22Rv1 (cell line): ENCODE measurements around the gene USP6NL.

Source experiments
- H3K27ac ChIP-seq: fragments of 450-650 bp; 2 replicates; pipeline ENCODE4 v1.5.1; 2017
- ZFX ChIP-seq: fragments of 450-650 bp; IDR thresholded peaks from 2 replicates; pipeline ENCODE4 v1.6.1; 2017; ENCODE audit warnings: antibody characterized with exemption, borderline replicate concordance
- TF ChIP-seq, protein P1 (sequence below): fragments of 450-650 bp; IDR thresholded peaks from 2 replicates; pipeline ENCODE4 v1.5.1; 2017; ENCODE audit warnings: mild to moderate bottlenecking

Gene USP6NL

DNA sequence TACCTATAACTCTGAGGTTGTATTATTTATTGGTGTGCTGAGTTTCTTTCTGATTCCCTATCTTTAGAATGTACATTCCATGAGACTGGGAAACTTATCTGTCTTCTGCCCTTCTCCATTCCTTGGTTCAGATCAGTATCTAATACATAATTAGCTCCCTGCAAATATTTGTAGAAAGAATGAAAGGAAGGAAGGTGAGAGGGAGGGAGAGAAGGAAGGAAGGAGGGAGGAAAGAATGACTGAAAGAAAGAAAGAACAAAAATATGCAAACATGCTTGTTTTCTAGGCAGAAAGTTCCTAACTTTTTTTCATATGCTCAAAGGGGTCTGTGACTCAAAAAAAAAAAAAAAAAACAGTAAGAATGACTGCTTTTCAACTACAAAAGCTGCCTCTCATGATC lies 3.9 kb upstream of the USP6NL start:
- no peak overlapping the region for H3K27ac ChIP-seq
- TF ChIP-seq ZFX = no peak
- TF ChIP-seq, protein P1, sequence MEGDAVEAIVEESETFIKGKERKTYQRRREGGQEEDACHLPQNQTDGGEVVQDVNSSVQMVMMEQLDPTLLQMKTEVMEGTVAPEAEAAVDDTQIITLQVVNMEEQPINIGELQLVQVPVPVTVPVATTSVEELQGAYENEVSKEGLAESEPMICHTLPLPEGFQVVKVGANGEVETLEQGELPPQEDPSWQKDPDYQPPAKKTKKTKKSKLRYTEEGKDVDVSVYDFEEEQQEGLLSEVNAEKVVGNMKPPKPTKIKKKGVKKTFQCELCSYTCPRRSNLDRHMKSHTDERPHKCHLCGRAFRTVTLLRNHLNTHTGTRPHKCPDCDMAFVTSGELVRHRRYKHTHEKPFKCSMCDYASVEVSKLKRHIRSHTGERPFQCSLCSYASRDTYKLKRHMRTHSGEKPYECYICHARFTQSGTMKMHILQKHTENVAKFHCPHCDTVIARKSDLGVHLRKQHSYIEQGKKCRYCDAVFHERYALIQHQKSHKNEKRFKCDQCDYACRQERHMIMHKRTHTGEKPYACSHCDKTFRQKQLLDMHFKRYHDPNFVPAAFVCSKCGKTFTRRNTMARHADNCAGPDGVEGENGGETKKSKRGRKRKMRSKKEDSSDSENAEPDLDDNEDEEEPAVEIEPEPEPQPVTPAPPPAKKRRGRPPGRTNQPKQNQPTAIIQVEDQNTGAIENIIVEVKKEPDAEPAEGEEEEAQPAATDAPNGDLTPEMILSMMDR = no peak

DNA sequence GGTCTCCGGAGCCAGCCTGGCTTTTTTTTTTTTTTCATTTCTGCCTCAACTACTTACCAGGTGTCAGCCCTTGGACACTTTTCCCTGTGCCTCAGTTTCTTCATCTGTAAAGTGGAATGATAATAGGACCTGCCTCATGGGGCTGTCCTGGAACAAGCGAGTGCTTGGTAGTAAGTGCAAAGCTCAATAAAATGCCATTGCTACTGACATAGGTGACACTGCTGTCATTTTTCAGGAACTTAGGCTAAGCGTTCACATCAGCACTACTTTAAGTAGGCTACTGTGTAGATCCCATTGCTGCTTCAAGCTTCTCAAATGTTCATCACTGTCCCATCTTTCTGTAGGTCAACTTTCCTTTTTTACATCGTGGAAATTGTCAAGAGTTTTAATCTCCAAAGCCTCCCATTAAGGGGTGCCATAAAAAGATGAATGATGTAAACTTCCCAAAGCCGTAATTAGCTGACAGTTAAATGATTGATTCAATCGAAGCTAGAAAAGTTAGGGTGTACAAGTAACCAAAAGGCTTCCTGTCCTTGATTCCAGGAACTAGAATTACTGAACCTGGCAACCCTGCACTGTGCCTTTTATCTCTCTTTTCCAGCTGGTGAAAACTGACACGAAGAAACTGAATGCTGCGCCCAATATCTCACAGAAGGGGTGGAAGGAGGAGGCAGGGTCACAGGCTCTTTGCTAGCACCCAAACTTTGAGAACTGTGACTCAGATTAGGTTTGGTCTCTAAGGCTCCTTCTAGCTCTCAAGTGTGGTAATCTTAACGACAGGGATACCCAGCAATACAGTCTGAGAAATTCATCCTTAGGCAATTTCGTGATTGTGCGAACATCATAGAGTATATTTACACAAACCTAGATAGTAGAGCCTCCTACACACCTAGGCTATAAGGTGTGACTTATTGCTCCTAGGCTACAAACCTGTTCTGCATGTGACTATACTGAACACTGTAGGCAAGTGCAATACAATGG lies 861 bp upstream of the USP6NL start:
- H3K27ac ChIP-seq = peak overlapping the region; percentile 82
- TF ChIP-seq, protein P1 = no peak
- TF ChIP-seq ZFX = no peak

DNA sequence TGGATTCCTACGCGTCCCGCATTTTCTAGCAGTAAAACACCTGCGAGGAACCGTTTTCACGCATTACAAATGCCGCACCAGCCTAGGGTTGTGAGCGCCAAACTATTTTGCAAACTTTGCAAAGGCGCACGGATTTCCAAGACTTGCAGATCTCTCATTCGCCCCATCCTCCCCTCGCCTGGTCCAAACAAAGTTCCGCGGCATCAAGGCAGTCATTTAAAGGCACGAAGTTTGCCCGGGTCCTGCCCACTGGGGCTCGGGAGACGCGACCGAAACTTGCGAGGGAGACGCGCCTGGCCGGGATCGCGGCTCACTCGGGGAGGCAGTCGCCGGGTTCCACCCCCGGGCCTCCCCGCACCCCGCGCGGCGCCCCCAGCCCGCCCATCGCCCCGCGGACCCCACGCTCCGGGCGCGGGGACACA lies 613 bp downstream of the USP6NL start:
- TF ChIP-seq ZFX = no peak
- peak overlapping the region; percentile 82 for H3K27ac ChIP-seq

DNA sequence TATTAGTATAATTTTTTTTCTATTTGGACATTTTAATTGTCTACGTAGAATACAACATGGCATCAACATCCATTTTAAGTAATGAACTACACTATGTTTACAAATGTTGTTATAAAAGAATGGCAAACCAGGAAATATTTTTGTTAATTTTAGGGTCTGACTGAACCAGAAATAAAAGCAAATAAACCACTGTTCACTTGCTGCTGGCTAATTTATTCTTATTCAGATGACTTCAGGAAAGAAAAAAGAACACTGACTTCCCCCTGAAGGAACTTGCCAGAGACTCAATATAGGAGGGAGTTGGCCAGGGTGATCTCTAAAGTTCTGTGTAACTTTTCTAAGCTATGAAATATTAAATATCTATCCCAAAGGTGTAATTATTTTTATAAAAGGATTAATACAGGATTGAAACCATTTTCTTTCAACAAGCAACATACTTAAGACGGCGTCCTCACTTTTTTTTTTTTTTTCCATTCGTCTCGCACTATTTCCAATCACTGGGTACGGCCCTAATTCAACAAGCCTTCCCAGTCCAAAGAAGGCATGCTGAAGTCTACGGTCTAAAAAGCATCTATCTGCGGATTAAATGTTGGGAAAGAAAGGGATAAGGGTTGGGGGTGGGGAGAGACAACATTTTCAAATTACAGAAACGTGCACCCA lies 1.2 kb downstream of the USP6NL start:
- TF ChIP-seq, protein P1 = no peak
- no peak for TF ChIP-seq ZFX
- peak overlapping the region; percentile 82 for H3K27ac ChIP-seq

DNA sequence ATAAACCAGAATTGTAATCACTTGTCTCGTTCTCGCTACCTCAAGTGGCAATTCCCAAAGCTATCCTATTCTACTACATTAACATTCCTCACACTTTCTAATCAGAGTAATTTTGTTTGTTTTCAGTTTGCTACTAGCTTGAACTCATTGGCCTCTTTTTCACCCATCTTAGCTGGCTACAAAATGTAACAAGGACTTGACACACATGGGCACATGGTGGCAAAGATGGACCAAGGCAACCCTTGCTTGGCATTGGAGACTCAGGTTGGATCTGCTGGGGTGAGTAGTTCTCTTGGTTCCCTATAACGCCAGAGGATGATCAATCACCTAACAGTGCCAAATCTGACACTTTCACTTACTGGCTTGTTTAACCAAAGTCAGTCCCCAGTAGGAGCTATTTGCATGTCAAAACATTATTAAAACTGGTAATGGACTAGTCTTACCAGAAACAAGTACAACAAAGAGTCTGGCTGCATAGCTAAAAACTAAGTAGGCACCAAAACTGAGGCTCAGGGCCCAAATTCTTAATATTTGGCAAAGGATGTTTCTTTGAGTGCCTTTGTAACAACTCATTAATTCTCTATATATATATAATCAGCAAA lies 1.9 kb downstream of the USP6NL start:
- TF ChIP-seq ZFX = no peak
- TF ChIP-seq, protein P1 = no peak
- no peak overlapping the region for H3K27ac ChIP-seq

DNA sequence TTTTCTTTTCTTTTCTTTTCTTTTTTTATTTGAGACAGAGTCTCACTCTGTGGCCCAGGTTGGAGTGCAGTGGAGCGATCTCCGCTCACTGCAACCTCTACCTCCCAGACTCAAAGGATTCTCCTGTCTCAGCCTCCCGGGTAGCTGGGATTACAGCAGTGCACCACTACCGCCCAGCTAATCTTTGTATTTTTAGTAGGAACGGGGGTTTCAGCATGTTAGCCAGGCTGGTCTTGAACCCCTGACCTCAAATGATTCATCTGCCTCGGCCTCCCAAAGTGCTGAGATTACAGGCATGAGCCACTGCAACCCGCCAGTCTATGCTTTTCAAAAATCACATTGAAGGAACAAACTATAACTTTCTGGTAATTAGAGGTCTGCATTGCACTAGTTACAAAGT lies 2.4 kb downstream of the USP6NL start:
- TF ChIP-seq ZFX = no peak
- TF ChIP-seq, protein P1 = no peak
- H3K27ac ChIP-seq = no peak overlapping the region

DNA sequence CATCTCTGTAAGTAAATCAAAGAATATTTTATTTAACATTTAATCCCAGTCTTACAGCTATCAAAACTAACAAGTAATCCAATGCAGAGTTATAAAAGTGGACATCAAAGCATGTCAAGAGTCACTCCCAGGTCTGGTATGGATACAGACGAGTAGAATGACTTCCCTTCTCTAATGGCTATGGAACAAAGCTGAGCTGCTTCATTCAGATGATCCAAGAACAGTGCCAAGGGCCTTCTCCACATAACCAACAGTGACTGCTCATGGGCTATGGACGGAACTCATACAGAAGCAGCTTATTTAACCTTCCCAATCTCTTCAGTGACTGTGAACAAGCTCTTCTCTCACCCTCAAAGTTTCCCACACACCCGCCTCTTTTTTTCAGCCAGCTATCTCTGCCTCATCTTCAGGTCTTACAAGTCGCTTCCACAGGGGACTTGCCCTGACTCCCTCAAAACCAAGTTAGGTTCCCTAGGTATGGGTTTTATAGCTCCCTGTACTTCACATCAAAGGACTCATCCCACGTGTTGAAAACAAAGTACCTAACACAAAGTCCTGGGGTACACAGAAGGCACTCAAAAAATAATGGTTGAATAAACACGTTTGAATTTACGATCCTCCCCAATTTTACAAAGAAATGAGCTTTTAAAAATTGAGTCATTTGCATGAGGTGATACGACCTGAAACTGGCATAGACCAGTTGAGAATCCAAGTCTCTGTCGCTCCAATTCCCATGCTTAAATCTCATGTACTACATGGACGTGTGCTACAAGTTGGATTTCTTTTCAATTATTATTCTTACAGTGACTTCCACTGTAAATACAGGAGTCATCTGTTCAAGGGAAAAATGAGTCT lies 3.1 kb downstream of the USP6NL start:
- no peak for TF ChIP-seq ZFX
- TF ChIP-seq, protein P1 = no peak
- no peak overlapping the region for H3K27ac ChIP-seq
